Activated CD4-positive, alpha-beta T cell treated with anti-CD3 and anti-CD28 coated beads for 4 hours (primary cell): ENCODE results near the gene ALAS2.
"Not testable (repeated sequence)": the region's sequence is repeated elsewhere in the genome, so short reads cannot be mapped to it uniquely, and the experiment has no call there.

Experiments used
- DNase-seq, 2 donors: peaks; one replicate each; pipeline ENCODE4 v3.0.0-alpha.2; 2020

Gene ALAS2

GRCh38 chrX:55030271-55031205, at the start of gene ALAS2:
Gene ALAS2 (minus strand): TSS chrX:55030977. CDS start chrX:55026000, 4,977 bp downstream.
- DNase-seq = no peak

- no peak for DNase-seq
These were observed 44.2 kb upstream of the ALAS2 start, which contains the start of gene PAGE2B for GRCh38 chrX:55074851-55075467. Gene PAGE2B (plus strand): TSS chrX:55075030. CDS start chrX:55076042, 1,012 bp downstream.

- DNase-seq = no peak
These were observed 41.5 kb upstream of the ALAS2 start for GRCh38 chrX:55072286-55072685.

- not testable (repeated sequence) for DNase-seq
These were observed 36.4 kb upstream of the ALAS2 start for GRCh38 chrX:55067180-55067579.

- DNase-seq = peak; percentile 3 to 45
These were observed 27.0 kb upstream of the ALAS2 start for GRCh38 chrX:55057675-55058249.

GRCh38 chrX:55056820-55057674, 26.3 kb upstream of the ALAS2 start:
- peak; percentile 29 to 30 for DNase-seq

- not testable (repeated sequence) for DNase-seq
These were observed 19.8 kb upstream of the ALAS2 start for GRCh38 chrX:55050599-55050998.

- DNase-seq = no peak
These were observed 10.7 kb upstream of the ALAS2 start for GRCh38 chrX:55041514-55041913.

- DNase-seq = no peak
These were observed 8.7 kb upstream of the ALAS2 start for GRCh38 chrX:55039471-55039870.

- DNase-seq = no peak
These were observed 2.7 kb upstream of the ALAS2 start for GRCh38 chrX:55033429-55033828.

- DNase-seq = no peak
These were observed 1.5 kb downstream of the ALAS2 start for GRCh38 chrX:55029291-55029690.

GRCh38 chrX:55028611-55029010, 2.2 kb downstream of the ALAS2 start:
- no peak for DNase-seq

- no peak for DNase-seq
These were observed 2.7 kb downstream of the ALAS2 start for GRCh38 chrX:55028040-55028439.

GRCh38 chrX:55026840-55027239, 3.9 kb downstream of the ALAS2 start:
- DNase-seq = no peak

GRCh38 chrX:55026143-55026542, 4.6 kb downstream of the ALAS2 start:
- DNase-seq = no peak

GRCh38 chrX:55014897-55015299, 15.9 kb downstream of the ALAS2 start:
- no peak for DNase-seq

GRCh38 chrX:55011294-55011693, 19.5 kb downstream of the ALAS2 start:
- no peak for DNase-seq

GRCh38 chrX:55008571-55009358, 22.0 kb downstream of the ALAS2 start:
- no peak for DNase-seq

GRCh38 chrX:55007656-55008055, 23.1 kb downstream of the ALAS2 start:
- no peak for DNase-seq

- DNase-seq = no peak
These were observed 23.8 kb downstream of the ALAS2 start for GRCh38 chrX:55006827-55007621.

GRCh38 chrX:55005256-55005655, 25.5 kb downstream of the ALAS2 start:
- DNase-seq = no peak
